Epithelial cell of proximal tubule (primary cell): ENCODE measurements around the gene RIC3. TPM values are rescaled to one million over a fixed set of nuclear protein-coding genes. Genes with fewer than 3 reads are reported as not detected.

Source experiments
- DNase-seq: peaks from one replicate; pipeline ENCODE4 v3.0.0-alpha.2; 2011; ENCODE audit warnings: low read depth
- H3K4me3 ChIP-seq: 2 replicates; pipeline ENCODE4 v1.5.1; 2011; ENCODE audit warnings: low read depth, mild to moderate bottlenecking, low read length
- CTCF ChIP-seq: conservative IDR thresholded peaks from 2 replicates; pipeline ENCODE4 v1.5.1; 2012; ENCODE audit warnings: low read depth, mild to moderate bottlenecking, low read length
- total RNA-seq: library from RNA; depleted of rRNA; stranded (reverse); fragments of >200 nt; gene quantifications from 2 replicates; pipeline ENCODE4 v1.2.3, GENCODE V29; 2015

RIC3 gene, protein sequence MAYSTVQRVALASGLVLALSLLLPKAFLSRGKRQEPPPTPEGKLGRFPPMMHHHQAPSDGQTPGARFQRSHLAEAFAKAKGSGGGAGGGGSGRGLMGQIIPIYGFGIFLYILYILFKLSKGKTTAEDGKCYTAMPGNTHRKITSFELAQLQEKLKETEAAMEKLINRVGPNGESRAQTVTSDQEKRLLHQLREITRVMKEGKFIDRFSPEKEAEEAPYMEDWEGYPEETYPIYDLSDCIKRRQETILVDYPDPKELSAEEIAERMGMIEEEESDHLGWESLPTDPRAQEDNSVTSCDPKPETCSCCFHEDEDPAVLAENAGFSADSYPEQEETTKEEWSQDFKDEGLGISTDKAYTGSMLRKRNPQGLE
- 0.92 and 1.6 TPM in 2 replicates for total RNA-seq

DNA sequence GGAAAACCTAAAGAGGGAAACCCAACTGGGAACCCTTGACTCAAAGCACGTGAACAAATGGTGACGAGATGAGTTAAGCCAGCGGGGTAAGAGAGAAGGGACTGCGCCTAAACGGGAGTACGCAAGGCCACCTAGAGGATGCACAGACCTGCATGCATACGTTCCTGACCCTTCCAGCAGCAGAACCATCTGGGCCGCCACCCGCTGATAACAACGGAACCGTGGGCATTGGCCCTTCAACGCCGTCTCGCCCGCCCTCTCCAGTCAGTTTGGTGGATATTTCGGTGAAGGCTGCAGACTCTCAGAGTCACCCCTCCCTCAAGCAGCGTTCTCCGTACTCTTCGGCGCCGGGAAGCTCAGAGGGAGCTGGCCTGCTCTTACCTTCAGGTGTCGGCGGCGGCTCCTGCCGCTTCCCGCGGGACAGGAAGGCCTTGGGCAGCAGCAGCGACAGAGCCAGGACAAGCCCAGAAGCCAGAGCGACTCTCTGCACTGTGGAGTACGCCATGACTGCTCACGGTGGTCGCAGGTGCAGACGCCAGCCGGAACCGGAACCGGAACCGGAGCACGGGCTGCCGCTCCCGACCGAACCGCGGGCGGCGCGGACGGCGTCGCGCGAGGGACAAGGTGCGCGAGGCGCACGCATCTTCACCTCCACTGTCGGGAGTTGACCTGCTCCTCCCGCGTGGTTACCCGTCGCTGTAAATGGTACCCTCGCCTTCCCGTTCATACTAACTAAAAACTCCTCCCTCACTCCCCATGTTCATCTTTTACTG, at the start of gene RIC3:
Gene RIC3 (minus strand): TSS at position 541 of the 773 bp plus-strand sequence. CDS start 36 bp downstream, at position 505.
- no peak for DNase-seq
- no peak for TF ChIP-seq CTCF
- peak within 1 kb of the TSS; percentile 51 for H3K4me3 ChIP-seq

- no peak for TF ChIP-seq CTCF
- DNase-seq, result no peak
- H3K4me3 ChIP-seq, result no peak overlapping the region
Measured at GRCh38 chr11:8218409-8218808, 49.6 kb upstream of the RIC3 start.

- no peak for DNase-seq
- H3K4me3 ChIP-seq, result no peak overlapping the region
- no peak for TF ChIP-seq CTCF
Measured at GRCh38 chr11:8217926-8218325, 49.1 kb upstream of the RIC3 start.

DNA sequence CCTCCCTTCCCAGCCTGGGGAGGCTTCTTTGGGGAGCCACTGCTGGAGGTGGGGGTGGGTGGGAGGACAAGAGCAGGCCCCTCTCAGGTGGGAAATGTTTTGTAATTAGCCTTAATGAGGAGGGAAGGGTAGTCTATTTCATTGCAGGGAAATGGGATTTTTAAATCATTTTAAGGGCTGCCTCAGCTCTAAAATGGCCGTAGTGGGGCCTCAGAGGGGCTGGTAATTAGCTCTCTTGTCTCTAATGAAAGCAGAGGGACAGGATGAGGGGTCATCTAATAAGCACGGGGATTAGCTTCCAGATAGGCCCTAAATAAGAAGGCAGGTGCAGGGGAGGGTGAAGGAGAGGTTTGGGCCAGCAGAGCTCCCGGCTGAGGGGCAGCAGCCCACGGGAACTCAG, 48.3 kb upstream of the RIC3 start:
- no peak for DNase-seq
- TF ChIP-seq CTCF, result no peak
- H3K4me3 ChIP-seq, result no peak overlapping the region

DNA sequence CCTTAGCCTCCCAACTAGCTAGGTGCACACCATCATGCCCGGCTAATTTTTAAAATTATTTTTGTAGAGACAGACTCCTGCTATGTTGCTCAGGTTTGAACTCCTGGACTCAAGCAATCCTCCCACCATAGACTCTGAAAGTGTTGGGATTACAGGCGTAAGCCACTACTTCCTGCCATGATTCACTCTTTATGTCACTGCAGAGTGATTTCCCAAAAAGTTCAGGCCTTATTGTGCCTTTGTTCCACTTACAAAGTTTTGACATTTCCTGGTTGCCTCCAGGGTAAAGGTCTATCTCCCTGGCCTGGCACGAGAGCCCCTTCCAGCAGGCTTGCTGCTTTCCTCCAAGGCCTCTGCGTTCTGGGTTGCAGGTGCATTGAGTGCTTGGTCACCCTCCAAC, 44.6 kb upstream of the RIC3 start:
- H3K4me3 ChIP-seq, result no peak overlapping the region
- DNase-seq, result no peak
- no peak for TF ChIP-seq CTCF

DNA sequence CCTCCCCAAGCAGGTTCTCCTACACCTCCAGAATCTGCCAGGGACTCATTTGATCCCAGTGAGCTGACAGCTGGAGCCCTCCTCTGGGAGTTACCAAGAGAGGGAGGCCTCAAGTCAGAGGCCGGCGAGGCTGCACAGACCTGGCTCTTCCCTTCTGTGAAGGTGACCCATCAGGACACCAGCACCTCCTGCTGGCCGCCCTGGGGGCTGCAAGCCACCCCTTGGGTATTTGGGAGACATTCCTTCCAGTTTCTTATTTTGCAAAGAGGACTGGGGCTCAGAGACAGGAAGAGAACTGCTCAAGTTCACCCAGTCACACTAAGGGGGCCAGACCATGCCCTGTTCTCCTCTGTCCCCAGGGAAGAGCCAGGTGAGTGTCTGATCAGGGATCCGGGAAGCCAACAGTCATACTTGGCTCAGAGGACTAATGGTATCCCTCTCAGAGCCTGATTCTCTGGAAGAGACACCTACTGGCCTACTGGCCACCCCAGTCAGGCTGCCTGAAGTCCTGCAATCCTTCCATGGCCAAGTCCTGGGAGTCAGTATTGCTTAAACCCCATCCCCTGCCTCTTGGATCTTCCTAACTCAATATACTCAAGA, 40.5 kb upstream of the RIC3 start:
- TF ChIP-seq CTCF, result peak; percentile 55
- no peak for DNase-seq

More for the DNA sequence above, 40.5 kb upstream of the RIC3 start:
- no peak overlapping the region for H3K4me3 ChIP-seq
